Measurements from ENCODE around the gene G6PD. TPM values are rescaled to one million over a fixed set of nuclear protein-coding genes. Genes with fewer than 3 reads are reported as not detected.
"Not testable (repeated sequence)": the region's sequence is repeated elsewhere in the genome, so short reads cannot be mapped to it uniquely, and the experiment has no call there.

Gene G6PD
- total RNA-seq, 1 experiment from 2014 or later = 68.7 TPM

GRCh38 chrX:154575076-154575475 lies 28.4 kb upstream of the G6PD start:
- H3K23ac ChIP-seq (ENCODE audit: insufficient read length, low read depth, low read length); H2BK15ac ChIP-seq (ENCODE audit: low read depth, low read length); H3K4me1 ChIP-seq (ENCODE audit: insufficient read depth, low read length); H3K4me1 Mint-ChIP-seq; H4K20me1 ChIP-seq (ENCODE audit: control insufficient read depth, insufficient read depth, insufficient read length); H3K36me3 Mint-ChIP-seq (ENCODE audit: insufficient read depth in 1 of 3, low read depth in 3 of 3); H2BK20ac ChIP-seq (ENCODE audit: low read depth, low read length, poor library complexity, severe bottlenecking); H3K56ac ChIP-seq (ENCODE audit: insufficient read length, low read depth, low read length); H3K4ac ChIP-seq (ENCODE audit: low read depth, low read length); H3K9me3 Mint-ChIP-seq; DNase-seq; H3K23me2 ChIP-seq (ENCODE audit: insufficient read length, low read depth, low read length, poor library complexity, severe bottlenecking); H3K27ac ChIP-seq (ENCODE audit: insufficient read length, low read depth, low read length); H3K4me3 Mint-ChIP-seq; H3K79me1 ChIP-seq (ENCODE audit: insufficient read depth, low read depth, low read length, poor library complexity, severe bottlenecking); H3K79me2 ChIP-seq (ENCODE audit: insufficient read depth, low read length); H2BK5ac ChIP-seq (ENCODE audit: insufficient read length, low read length); H3K27me3 Mint-ChIP-seq (ENCODE audit: low read depth); H3K27me3 ChIP-seq (ENCODE audit: insufficient read depth, low read length); H3T11ph ChIP-seq (ENCODE audit: low read length); H3K9ac ChIP-seq (ENCODE audit: extremely low read depth, insufficient read length, low read length); H3K4me2 ChIP-seq (ENCODE audit: insufficient read depth, insufficient read length, low read length); H2AFZ ChIP-seq (ENCODE audit: low read length); H3K14ac ChIP-seq (ENCODE audit: insufficient read depth, low read length); H2BK120ac ChIP-seq (ENCODE audit: low read depth, low read length, poor library complexity, severe bottlenecking); H3K18ac ChIP-seq (ENCODE audit: insufficient read length, low read depth, low read length); H4K8ac ChIP-seq (replicated peaks; ENCODE audit: insufficient read length, low read depth, low read length); H2BK12ac ChIP-seq (ENCODE audit: insufficient read length, low read depth, low read length); H2AK5ac ChIP-seq (ENCODE audit: insufficient read length, low read length); H4K91ac ChIP-seq (ENCODE audit: insufficient read length, low read depth, low read length); H3K27ac Mint-ChIP-seq; H3K9me3 ChIP-seq (ENCODE audit: control insufficient read depth, low read depth, low read length); H4K5ac ChIP-seq (ENCODE audit: insufficient read length, low read depth, low read length): not testable (repeated sequence)
- WGBS (ENCODE audit: extremely low coverage, insufficient read length, low lambda C conversion rate) = no CpG with 5 or more reads among the region's 5 CpGs

- H2AK5ac ChIP-seq (ENCODE audit: insufficient read length, low read length); H3K79me2 ChIP-seq (ENCODE audit: insufficient read depth, low read length); H3K36me3 Mint-ChIP-seq (ENCODE audit: insufficient read depth in 1 of 3, low read depth in 3 of 3); H3K56ac ChIP-seq (ENCODE audit: insufficient read length, low read depth, low read length); H2BK5ac ChIP-seq (ENCODE audit: insufficient read length, low read length); H3T11ph ChIP-seq (ENCODE audit: low read length); H3K23ac ChIP-seq (ENCODE audit: insufficient read length, low read depth, low read length); H3K9ac ChIP-seq (ENCODE audit: extremely low read depth, insufficient read length, low read length); H3K27me3 ChIP-seq (ENCODE audit: insufficient read depth, low read length); H3K18ac ChIP-seq (ENCODE audit: insufficient read length, low read depth, low read length); H3K4me1 Mint-ChIP-seq; H3K14ac ChIP-seq (ENCODE audit: insufficient read depth, low read length); H2BK120ac ChIP-seq (ENCODE audit: low read depth, low read length, poor library complexity, severe bottlenecking); H3K27ac Mint-ChIP-seq; H3K23me2 ChIP-seq (ENCODE audit: insufficient read length, low read depth, low read length, poor library complexity, severe bottlenecking); H3K9me3 ChIP-seq (ENCODE audit: control insufficient read depth, low read depth, low read length); H3K79me1 ChIP-seq (ENCODE audit: insufficient read depth, low read depth, low read length, poor library complexity, severe bottlenecking); DNase-seq; H2BK12ac ChIP-seq (ENCODE audit: insufficient read length, low read depth, low read length); H4K91ac ChIP-seq (ENCODE audit: insufficient read length, low read depth, low read length); H2BK20ac ChIP-seq (ENCODE audit: low read depth, low read length, poor library complexity, severe bottlenecking); H2AFZ ChIP-seq (ENCODE audit: low read length); H3K27ac ChIP-seq (ENCODE audit: insufficient read length, low read depth, low read length); H4K5ac ChIP-seq (ENCODE audit: insufficient read length, low read depth, low read length); H2BK15ac ChIP-seq (ENCODE audit: low read depth, low read length); H3K4me3 Mint-ChIP-seq; H3K4me2 ChIP-seq (ENCODE audit: insufficient read depth, insufficient read length, low read length); H3K9me3 Mint-ChIP-seq; H3K4me1 ChIP-seq (ENCODE audit: insufficient read depth, low read length); H4K8ac ChIP-seq (replicated peaks; ENCODE audit: insufficient read length, low read depth, low read length); H3K4ac ChIP-seq (ENCODE audit: low read depth, low read length); H3K27me3 Mint-ChIP-seq (ENCODE audit: low read depth); H4K20me1 ChIP-seq (ENCODE audit: control insufficient read depth, insufficient read depth, insufficient read length): not testable (repeated sequence)
- WGBS (ENCODE audit: extremely low coverage, insufficient read length, low lambda C conversion rate) = no CpG with 5 or more reads among the region's 10 CpGs
Observed at GRCh38 chrX:154573061-154573460, 26.4 kb upstream of the G6PD start.

All from H9 (cell line).